ENCODE data around the gene C1orf167. TPM values are rescaled to one million over a fixed set of nuclear protein-coding genes. Genes with fewer than 3 reads are reported as not detected.

C1orf167 gene, protein sequence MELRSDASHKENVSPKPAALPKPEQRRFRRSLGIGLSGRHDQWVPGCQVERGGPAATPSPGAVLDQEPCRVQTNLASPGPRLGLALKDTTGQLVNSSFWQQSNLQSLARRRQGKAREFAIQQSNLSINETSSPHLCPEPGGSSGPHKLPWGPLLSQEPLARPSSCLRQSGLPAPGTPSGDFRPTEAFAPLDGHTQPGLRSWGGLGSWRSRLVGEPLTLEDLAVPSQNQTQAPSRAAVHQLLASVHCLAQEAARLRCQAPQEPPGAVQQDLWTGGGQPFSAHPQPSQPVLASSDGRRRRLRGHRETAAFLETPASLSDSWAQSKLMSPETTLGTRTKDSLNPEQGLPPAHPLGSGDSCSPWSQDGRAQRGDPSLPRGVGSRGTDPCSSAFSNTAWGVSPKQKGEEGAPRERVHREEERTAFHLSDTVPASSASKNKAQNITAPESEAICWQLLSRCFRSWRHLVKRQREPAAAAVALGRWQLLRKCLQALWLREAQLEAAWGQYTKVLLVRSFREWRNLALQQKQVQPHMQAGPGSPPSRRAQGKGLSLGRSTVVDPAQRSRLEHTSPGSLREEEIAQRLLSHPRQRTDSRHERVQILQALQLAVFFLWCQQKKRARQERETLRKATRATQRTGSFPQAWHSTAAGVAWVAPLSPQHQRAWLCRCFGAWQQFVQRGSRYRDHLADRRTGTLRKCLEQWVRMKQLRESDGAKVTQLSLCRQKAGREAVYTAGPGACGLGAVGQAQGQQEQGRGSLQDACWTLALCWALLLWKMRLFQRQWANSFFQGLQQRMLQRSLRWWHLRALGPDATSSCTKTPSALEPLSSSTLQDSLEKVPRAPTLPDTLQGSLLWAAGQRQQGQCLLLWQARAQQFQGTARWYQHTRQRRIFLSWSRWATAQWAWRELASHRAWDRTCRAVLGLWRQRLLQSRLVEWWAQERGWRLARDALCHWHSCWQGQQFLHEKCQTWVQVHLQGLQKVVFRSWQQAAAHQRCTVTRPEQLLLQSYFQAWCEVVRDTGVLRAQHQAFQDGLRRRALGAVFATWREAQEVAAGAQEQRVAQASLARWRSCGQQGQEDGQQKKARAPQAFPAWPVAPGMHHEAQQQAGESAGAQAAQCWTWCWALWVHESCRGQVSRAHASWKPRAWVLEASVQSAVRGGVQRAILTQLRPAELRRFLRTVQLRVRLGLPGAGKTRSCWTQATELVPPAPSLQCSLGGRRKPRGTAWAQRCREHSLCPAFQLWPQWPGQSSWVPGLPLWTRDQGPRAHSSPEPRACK (N-terminal part only)
- polyA plus RNA-seq (2011; rRNA removed), result 0.11 and 0.32 TPM in 2 replicates
- polyA minus RNA-seq (2011; rRNA and poly(A)+ RNA removed), result not detected in 2 replicates

DNA sequence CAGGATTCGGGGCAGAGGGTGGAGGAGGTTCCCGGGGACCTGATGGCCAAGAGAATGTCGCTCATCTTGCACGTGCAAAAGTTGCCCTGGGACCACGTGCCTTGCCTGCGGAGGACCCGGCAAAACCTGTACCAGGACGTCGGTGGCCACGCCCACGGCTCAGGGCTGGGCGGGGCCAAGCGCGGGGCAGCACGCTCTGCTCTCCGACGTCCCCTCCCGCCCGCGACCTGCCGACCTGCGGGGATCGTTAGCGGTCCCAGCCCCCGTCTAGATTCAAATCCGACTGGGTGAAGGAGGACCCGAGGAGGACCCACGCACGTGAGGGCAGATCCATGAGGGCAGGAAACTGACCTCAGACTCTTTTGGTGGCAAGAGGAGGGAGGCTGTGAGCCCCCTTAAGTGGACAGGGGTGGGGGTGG is at the start of gene C1orf167:
Gene C1orf167 (plus strand): TSS at position 206 of the 419 bp plus-strand sequence. CDS start 2,208 bp downstream, outside the sequence.
- TF ChIP-seq, protein P1, sequence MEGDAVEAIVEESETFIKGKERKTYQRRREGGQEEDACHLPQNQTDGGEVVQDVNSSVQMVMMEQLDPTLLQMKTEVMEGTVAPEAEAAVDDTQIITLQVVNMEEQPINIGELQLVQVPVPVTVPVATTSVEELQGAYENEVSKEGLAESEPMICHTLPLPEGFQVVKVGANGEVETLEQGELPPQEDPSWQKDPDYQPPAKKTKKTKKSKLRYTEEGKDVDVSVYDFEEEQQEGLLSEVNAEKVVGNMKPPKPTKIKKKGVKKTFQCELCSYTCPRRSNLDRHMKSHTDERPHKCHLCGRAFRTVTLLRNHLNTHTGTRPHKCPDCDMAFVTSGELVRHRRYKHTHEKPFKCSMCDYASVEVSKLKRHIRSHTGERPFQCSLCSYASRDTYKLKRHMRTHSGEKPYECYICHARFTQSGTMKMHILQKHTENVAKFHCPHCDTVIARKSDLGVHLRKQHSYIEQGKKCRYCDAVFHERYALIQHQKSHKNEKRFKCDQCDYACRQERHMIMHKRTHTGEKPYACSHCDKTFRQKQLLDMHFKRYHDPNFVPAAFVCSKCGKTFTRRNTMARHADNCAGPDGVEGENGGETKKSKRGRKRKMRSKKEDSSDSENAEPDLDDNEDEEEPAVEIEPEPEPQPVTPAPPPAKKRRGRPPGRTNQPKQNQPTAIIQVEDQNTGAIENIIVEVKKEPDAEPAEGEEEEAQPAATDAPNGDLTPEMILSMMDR (IDR thresholded peaks at IDR 0.05; ENCODE audit: low read depth, low read length), result no peak
- no peak within 1 kb of the TSS for H3K4me3 ChIP-seq (ENCODE audit: low read depth, low read length)
- ChIA-PET POLR2A (no interaction called here), CTCF (no interaction called here)
- peaks cover 27% of the 10 kb centered on the region for H3K27me3 ChIP-seq (ENCODE audit: control insufficient read depth, insufficient read depth, low read length)
- H3K27ac ChIP-seq (ENCODE audit: low read depth, low read length), result no peak within 1 kb of the TSS
- no peaks in the 10 kb centered on the region; the same call in 1 of the 2 replicates for H3K9me3 ChIP-seq (ENCODE audit: control insufficient read depth, insufficient read depth, low read length)
- no peak for DNase-seq (ENCODE audit: low read depth, low spot score)

DNA sequence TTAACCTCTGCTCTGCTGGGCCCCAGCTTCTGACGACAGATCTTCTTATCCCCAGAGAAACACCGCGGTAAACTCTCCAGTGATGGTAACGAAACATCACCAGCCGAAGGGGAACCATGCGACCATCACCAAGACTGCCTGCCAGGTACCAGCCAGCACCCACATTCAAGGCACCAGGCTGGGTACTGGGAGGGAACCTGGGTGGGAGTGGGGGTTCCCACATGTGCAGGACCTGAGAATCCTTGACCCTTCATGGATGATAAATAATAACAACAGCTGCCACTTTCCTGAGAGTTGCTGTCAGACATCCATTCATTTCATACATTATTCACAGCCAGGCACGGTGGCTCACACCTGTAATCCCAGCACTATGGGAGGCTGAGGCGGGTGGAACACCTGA is 49.7 kb upstream of the C1orf167 start:
- Histone ChIP-seq H3K4me3 (ENCODE audit: low read depth, low read length) (no peak overlapping the region), H3K27ac (ENCODE audit: low read depth, low read length) (no peak overlapping the region), H3K9me3 (ENCODE audit: control insufficient read depth, insufficient read depth, low read length) (no peaks in the 10 kb centered on the region), H3K27me3 (ENCODE audit: control insufficient read depth, insufficient read depth, low read length) (peaks cover 4% of the 10 kb centered on the region)
- DNase-seq (ENCODE audit: low read depth, low spot score), result no peak
- TF ChIP-seq, protein P1 (IDR thresholded peaks at IDR 0.05; ENCODE audit: low read depth, low read length), result no peak
- ChIA-PET POLR2A (no interaction called here), CTCF (interaction anchor here (0.5 to 1.9 kb wide), 4 partner anchors 19 to 946 kb away, joined by 3 to 5 read pairs (median 4); no protein-coding TSS in a partner anchor)

DNA sequence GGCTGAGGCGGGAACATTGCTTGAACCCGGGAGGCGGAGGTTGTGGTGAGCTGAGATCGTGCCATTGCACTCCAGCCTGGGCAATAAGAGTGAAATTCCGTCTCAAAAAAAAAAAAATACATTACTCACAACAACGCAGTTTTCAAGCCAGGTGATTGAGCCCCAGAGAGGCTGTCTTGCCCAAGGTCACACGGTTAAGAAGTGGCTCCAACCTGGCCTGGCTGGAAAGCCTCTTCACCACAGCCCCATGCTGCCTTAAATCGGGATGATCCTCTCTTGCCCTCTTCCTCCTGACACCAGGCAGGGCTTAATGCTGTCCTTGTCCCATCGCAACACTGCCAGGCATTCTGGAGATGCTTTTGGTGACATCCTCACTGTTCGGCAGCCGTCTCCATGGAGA is 48.9 kb upstream of the C1orf167 start:
- ChIA-PET CTCF (no interaction called here), POLR2A (no interaction called here)
- Histone ChIP-seq H3K27me3 (ENCODE audit: control insufficient read depth, insufficient read depth, low read length) (peaks cover 4% of the 10 kb centered on the region), H3K27ac (ENCODE audit: low read depth, low read length) (no peak overlapping the region), H3K9me3 (ENCODE audit: control insufficient read depth, insufficient read depth, low read length) (no peaks in the 10 kb centered on the region), H3K4me3 (ENCODE audit: low read depth, low read length) (no peak overlapping the region)
- DNase-seq (ENCODE audit: low read depth, low spot score), result no peak
- TF ChIP-seq, protein P1 (IDR thresholded peaks at IDR 0.05; ENCODE audit: low read depth, low read length), result no peak

DNA sequence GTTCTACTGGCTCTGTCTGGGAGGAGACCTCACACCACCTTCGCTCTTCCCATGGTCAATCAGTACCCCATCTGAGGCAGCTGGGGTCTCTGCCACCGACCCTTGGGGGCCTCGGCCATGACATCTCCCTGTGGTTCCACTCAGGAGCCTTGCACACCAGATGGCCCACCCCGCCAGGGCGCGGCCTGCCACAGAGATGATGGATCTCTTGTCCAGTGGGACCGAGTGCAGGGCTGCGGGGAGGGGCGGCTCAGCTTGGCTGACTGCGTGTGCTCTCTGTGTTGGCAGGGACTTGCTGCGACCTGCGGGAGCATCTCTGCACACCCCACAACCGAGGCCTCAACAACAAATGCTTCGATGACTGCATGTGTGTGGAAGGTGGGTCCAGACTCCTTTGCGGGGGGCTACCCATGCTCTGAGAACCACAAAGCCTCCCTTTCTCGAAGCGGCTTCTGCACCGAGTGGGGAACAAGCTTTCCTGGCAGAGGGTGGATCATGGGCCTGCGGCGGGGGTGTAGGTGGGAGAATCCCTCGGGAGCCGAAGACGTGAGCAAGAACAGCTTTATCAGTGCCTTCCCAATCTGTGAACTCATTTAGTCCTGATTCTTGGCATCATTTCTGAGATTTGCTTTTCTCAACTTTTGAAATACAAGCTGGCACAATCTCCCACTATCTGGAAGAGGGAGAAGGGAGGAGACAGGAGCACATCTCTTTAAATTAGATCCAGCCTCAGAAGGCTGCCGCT is 47.0 kb upstream of the C1orf167 start:
- no peak for DNase-seq (ENCODE audit: low read depth, low spot score)
- H3K9me3 ChIP-seq (ENCODE audit: control insufficient read depth, insufficient read depth, low read length), result no peaks in the 10 kb centered on the region
- TF ChIP-seq, protein P1 (IDR thresholded peaks at IDR 0.05; ENCODE audit: low read depth, low read length), result no peak
- H3K27ac ChIP-seq (ENCODE audit: low read depth, low read length), result no peak overlapping the region
- ChIA-PET POLR2A (no interaction called here), CTCF (interaction anchor here (0.6 to 1.3 kb wide), 3 partner anchors 30 to 677 kb away, joined by 3 read pairs; no protein-coding TSS in a partner anchor)
- H3K4me3 ChIP-seq (ENCODE audit: low read depth, low read length), result no peak overlapping the region
- H3K27me3 ChIP-seq (ENCODE audit: control insufficient read depth, insufficient read depth, low read length), result peaks cover 11% of the 10 kb centered on the region
